Measurements from ENCODE around the gene PCDHGB7. TPM values are rescaled to one million over a fixed set of nuclear protein-coding genes. Genes with fewer than 3 reads are reported as not detected.

The PCDHGB7 gene
- total RNA-seq (2021) (10.5 to 11.2 TPM (median 10.7 TPM) in 3 replicates), Bru-seq, nascent RNA (percentile 88 among the genes with signal in this experiment)
- long read RNA-seq, experiment 1, full-length matches to known transcripts, result 20 of 23 reads
- long read RNA-seq, experiment 1, partial matches to known transcripts, result 0 of 23 reads
- long read RNA-seq, experiment 1, other reads (novel, unspliced or antisense), result 3 of 23 reads
- long read RNA-seq, experiment 2, full-length matches to known transcripts, result 6 of 7 reads
- long read RNA-seq, experiment 2, partial matches to known transcripts, result 0 of 7 reads
- long read RNA-seq, experiment 2, other reads (novel, unspliced or antisense), result 1 of 7 reads
- long read RNA-seq, experiment 3, result 0 reads

- peaks cover 39% of the 10 kb centered on the region for H3K9me3 Mint-ChIP-seq
- H3K36me3 Mint-ChIP-seq, result peaks cover 58% of the 10 kb centered on the region
Observed at GRCh38 chr5:141417494-141418172, at the start of gene PCDHGB7. TSS of gene PCDHGB7 (plus strand) at chr5:141417677. CDS start at chr5:141417860, 183 bp downstream.

GRCh38 chr5:141369994-141370848 lies 47.3 kb upstream of the PCDHGB7 start, which contains the start of gene PCDHGB3:
TSS of gene PCDHGB3 (plus strand) at chr5:141370242. CDS start at chr5:141370395, 153 bp downstream.
- peak; percentile 95 for ATAC-seq
- POLR2A ChIA-PET, result interaction anchor here (0.6 kb wide), 1 partner anchor 248 kb away, joined by 3 read pairs; the partner anchor contains the start of gene DIAPH1
- H3K36me3 Mint-ChIP-seq, result peaks cover 61% of the 10 kb centered on the region
- TF ChIP-seq CTCF (IDR thresholded peaks at IDR 0.05) (no peak), PRDM15 (CRISPR knock-in tag; IDR thresholded peaks at IDR 0.05) (no peak), ATF2 (CRISPR knock-in tag; IDR thresholded peaks at IDR 0.05; ENCODE audit: borderline replicate concordance, low read depth) (no peak), ZNF281 (CRISPR knock-in tag; IDR thresholded peaks at IDR 0.05) (no peak), JAZF1 (CRISPR knock-in tag; IDR thresholded peaks at IDR 0.05) (no peak), TEAD4 (CRISPR knock-in tag; IDR thresholded peaks at IDR 0.05) (no peak), SP1 (CRISPR knock-in tag; conservative IDR thresholded peaks at IDR 0.05) (no peak)

More at GRCh38 chr5:141417494-141418172, at the start of gene PCDHGB7:
- ChIA-PET POLR2A (interaction anchor here (0.5 to 1.2 kb wide), 5 partner anchors 10 to 436 kb away, joined by 3 to 6 read pairs (median 5); partner anchors contain the start of genes PCDHB15 and PCDHGB6), CTCF (interaction anchor here (0.6 to 3.4 kb wide), 52 partner anchors 9 to 282 kb away, joined by 3 to 69 read pairs (median 6); partner anchors contain the start of genes PCDHB14, PCDHB15, PCDHB16 and PCDHB5)
- H3K4me3 Mint-ChIP-seq, result peak within 1 kb of the TSS; percentile 91
- peaks cover 21% of the 10 kb centered on the region for H3K27me3 Mint-ChIP-seq (ENCODE audit: low read depth)
- peak; percentile 89 for DNase-seq (ENCODE audit: low spot score)
- peak; percentile 79 for ATAC-seq
- peaks cover 38% of the 10 kb centered on the region for H3K4me1 Mint-ChIP-seq
- peak; percentile 80 for TF ChIP-seq HMGXB4 (CRISPR knock-in tag; IDR thresholded peaks at IDR 0.05)
- 0 out of 2 replicates have a peak, but pooled peaks have one; percentile 13 for TF ChIP-seq CREM (CRISPR knock-in tag; IDR thresholded peaks at IDR 0.05)
- 0 out of 2 replicates have a peak, but pooled peaks have one; percentile 23 for TF ChIP-seq ETV6 (CRISPR knock-in tag; IDR thresholded peaks at IDR 0.05)
- TF ChIP-seq FOXP1 (CRISPR knock-in tag; IDR thresholded peaks at IDR 0.05; ENCODE audit: borderline replicate concordance), result 0 out of 2 replicates have a peak, but pooled peaks have one; percentile 25
- TF ChIP-seq CTCF (IDR thresholded peaks at IDR 0.05), result peak; percentile 70; the same call in 1 of the 2 replicates
- H3K27ac Mint-ChIP-seq, result peak within 1 kb of the TSS; percentile 46

More at GRCh38 chr5:141369994-141370848, 47.3 kb upstream of the PCDHGB7 start, which contains the start of gene PCDHGB3:
- H3K27me3 Mint-ChIP-seq (ENCODE audit: low read depth), result peaks cover 8% of the 10 kb centered on the region
- peaks cover 5% of the 10 kb centered on the region for H3K4me1 Mint-ChIP-seq
- H3K4me3 Mint-ChIP-seq, result peak within 1 kb of the TSS; percentile 61
- H3K9me3 Mint-ChIP-seq, result peaks cover 55% of the 10 kb centered on the region
- CTCF ChIA-PET, result interaction anchor here (0.6 to 3.5 kb wide), 51 partner anchors 8 to 267 kb away, joined by 3 to 37 read pairs (median 6); partner anchors contain the start of genes DIAPH1, PCDHB10, PCDHB11 and PCDHB13
- H3K27ac Mint-ChIP-seq, result peak within 1 kb of the TSS; percentile 91
- peak; percentile 56 for DNase-seq (ENCODE audit: low spot score)

Data from WTC11 (cell line).